WERI-Rb-1 (cell line): ENCODE data around the gene PPP2R3B.
A peak's percentile ranks its signal among the peaks of the same experiment; 100 is the strongest.

Experiments
- DNase-seq: peaks from one replicate; pipeline ENCODE4 v3.0.0-alpha.2; 2020
- H3K27ac ChIP-seq: fragments of 250-450 bp; sonication (Bioruptor Pico); 2 replicates; pipeline ENCODE4 v1.5.1; 2020; ENCODE audit warnings: mild to moderate bottlenecking, moderate library complexity
- H3K27me3 ChIP-seq: fragments of 250-450 bp; sonication (Bioruptor Pico); 2 replicates; pipeline ENCODE4 v1.5.1; 2021; ENCODE audit warnings: mild to moderate bottlenecking, low read depth, moderate library complexity; ENCODE audit not compliant: insufficient read depth, severe bottlenecking
- H3K36me3 ChIP-seq: fragments of 250-450 bp; sonication (Bioruptor Pico); 2 replicates; pipeline ENCODE4 v1.5.1; 2020; ENCODE audit warnings: mild to moderate bottlenecking, moderate library complexity
- H3K4me3 ChIP-seq: 2 replicates; pipeline ENCODE4 v1.5.1; 2011; ENCODE audit warnings: low read depth, mild to moderate bottlenecking, control low read depth, low read length
- H3K9me3 ChIP-seq: fragments of 250-450 bp; sonication (Bioruptor Pico); 2 replicates; pipeline ENCODE4 v1.5.1; 2021; ENCODE audit warnings: mild to moderate bottlenecking, moderate library complexity; ENCODE audit not compliant: severe bottlenecking
- TF ChIP-seq, protein P1 (sequence below): IDR thresholded peaks from 2 replicates; pipeline ENCODE4 v1.5.1; 2011; ENCODE audit warnings: low read depth, mild to moderate bottlenecking, control low read depth, inconsistent platforms, low read length

Gene PPP2R3B

DNA sequence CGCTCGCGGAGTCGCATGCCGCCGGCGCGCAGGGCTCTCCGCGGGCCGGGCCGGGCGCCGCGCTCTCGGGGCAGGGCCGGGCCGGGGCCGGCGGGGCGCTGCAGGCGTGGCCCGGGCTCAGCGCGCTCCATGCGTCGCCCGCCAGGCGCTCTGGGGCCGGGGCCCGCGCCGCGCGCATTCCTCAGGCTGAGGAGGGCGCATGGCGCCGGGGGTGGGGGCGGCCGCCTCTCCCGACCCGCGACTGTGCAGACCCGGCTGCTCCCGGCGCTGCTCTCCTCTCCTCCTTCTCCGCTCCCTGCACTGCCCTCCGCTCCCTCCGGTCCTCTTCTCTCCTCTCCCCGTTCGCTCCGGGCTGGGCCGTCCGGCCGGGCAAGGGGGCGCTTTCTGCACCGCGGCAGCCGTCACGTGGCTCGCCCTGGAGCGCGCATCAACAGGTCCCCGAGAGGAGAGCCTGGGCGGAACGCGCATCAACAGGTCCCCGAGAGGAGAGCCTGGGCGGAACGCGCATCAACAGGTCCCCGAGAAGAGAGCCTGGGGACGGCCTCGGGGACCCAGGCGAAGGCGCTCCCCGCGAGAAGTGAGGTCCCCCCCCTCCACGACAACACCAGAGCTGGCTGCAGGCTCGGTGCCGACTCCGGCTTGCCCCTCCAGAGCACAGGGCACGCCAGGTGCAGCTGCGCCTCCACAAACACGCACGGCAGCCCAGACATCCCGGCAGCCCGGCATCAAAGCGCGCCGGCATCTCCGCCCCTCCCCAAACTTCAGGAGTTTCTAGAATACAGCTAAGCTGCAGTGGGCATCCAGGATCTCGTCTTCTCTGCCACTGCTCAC is 12.9 kb downstream of the PPP2R3B start:
- H3K9me3 ChIP-seq, result no peaks in the 10 kb centered on the region
- H3K27ac ChIP-seq, result no peak overlapping the region
- H3K36me3 ChIP-seq, result no peaks in the 10 kb centered on the region
- DNase-seq, result peak; percentile 66
- TF ChIP-seq, protein P1, sequence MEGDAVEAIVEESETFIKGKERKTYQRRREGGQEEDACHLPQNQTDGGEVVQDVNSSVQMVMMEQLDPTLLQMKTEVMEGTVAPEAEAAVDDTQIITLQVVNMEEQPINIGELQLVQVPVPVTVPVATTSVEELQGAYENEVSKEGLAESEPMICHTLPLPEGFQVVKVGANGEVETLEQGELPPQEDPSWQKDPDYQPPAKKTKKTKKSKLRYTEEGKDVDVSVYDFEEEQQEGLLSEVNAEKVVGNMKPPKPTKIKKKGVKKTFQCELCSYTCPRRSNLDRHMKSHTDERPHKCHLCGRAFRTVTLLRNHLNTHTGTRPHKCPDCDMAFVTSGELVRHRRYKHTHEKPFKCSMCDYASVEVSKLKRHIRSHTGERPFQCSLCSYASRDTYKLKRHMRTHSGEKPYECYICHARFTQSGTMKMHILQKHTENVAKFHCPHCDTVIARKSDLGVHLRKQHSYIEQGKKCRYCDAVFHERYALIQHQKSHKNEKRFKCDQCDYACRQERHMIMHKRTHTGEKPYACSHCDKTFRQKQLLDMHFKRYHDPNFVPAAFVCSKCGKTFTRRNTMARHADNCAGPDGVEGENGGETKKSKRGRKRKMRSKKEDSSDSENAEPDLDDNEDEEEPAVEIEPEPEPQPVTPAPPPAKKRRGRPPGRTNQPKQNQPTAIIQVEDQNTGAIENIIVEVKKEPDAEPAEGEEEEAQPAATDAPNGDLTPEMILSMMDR, result 0 out of 2 replicates have a peak, but pooled peaks have one; percentile 1
- peaks cover 16% of the 10 kb centered on the region for H3K27me3 ChIP-seq
- H3K4me3 ChIP-seq, result peak overlapping the region; percentile 47

DNA sequence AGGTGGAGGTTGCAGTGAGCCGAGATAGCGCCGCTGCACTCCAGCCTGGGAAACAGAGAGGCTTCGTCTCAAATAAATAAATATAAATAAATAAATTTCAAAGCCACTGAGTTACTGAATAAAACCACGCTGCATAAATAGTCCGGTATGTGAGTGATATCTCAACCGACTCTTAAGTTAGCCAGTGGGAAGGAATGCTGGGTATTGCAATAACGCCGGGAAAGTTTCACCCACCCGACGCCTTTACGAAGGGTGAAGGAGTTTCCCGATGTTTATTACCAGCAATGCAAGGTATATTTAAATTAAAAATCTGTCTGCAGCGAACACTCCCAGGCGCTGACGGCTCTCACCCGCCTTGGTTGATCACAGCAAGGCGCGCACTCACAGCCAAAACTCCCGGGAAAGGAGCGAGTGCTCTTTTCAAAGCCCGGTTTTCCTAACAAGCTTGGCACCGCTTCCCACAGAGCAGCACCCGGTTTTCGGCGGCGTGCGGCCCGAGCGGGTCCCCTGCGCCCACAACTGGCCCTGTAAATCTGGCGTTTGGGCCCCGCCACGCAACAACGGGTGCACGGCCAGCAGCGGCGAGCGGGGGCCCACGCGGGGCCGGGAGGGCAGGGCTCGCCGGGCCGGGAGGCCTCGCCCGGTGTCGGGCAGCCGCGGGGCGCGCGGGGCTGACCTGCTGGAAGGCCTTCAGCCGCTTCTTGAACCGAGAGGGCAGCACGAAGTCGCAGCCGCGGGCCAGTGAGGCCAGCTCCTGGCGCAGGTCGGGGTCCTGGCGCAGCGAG is 13.7 kb downstream of the PPP2R3B start:
- Histone ChIP-seq H3K27ac (no peak overlapping the region), H3K9me3 (no peaks in the 10 kb centered on the region), H3K4me3 (no peak overlapping the region), H3K27me3 (peaks cover 16% of the 10 kb centered on the region), H3K36me3 (no peaks in the 10 kb centered on the region)
- no peak for DNase-seq
- TF ChIP-seq, protein P1, result no peak

DNA sequence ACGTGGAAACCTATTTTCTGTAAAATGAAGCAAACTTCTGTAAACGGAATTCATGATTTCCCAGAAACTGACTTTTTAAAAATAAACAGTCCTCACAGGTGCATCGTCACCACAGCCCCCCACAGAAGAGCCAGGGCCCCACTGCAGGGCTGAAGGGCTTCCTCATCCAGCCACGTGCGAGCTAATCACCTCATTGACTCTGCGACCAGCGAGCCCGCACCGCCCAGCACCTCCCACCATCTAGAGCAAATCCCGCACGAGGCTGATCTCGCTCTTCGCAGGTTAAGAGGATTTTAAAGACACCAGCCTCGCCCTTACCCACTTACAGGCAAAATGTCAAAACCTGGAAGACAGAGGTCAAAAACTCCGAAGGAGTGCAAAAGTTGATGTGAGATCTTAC is 14.8 kb downstream of the PPP2R3B start:
- TF ChIP-seq, protein P1, result no peak
- Histone ChIP-seq H3K4me3 (no peak overlapping the region), H3K27ac (no peak overlapping the region), H3K27me3 (peaks cover 16% of the 10 kb centered on the region), H3K9me3 (no peaks in the 10 kb centered on the region), H3K36me3 (no peaks in the 10 kb centered on the region)
- peak; percentile 71 for DNase-seq

DNA sequence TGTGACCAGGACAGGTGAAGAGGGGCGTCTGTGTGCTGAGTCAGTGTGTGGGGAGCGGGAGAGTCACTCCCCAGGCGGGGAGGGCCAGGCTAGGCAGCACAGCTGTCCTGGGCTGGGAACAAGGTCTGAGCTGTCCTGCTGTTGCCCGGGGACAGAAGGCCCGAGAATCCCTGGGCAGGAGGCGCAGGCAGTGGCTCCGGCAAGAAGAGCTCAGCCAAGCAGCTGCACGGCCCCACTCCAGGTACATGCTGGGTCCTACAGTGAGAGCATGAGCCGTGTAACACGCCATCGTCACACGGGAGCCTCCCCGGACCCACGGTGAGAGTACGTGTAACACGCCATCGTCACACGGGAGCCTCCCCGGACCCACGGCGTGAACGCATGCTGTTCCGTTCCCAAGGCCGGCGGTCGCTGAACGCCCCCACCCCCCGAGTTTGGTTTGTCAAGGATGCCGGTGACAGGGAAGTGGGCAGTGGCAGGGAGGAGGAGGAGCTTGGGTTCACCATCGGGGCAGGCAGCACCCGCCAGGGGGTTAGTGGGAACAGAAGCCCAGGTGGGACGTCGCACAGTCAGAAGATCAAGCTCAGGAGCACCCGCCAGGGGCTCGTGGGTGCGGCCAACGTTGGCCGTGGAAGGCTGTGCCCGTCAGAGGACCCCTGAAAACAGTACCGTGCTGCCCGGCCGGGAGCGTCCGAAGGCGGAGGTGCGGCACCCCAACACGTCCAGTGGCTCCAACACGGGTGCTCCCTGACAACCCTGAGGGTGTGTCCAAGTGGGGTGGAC is 15.6 kb downstream of the PPP2R3B start:
- H3K9me3 ChIP-seq, result no peaks in the 10 kb centered on the region
- no peaks in the 10 kb centered on the region for H3K36me3 ChIP-seq
- TF ChIP-seq, protein P1, result no peak
- DNase-seq, result no peak
- H3K27ac ChIP-seq, result no peak overlapping the region
- peaks cover 16% of the 10 kb centered on the region for H3K27me3 ChIP-seq
- H3K4me3 ChIP-seq, result no peak overlapping the region

DNA sequence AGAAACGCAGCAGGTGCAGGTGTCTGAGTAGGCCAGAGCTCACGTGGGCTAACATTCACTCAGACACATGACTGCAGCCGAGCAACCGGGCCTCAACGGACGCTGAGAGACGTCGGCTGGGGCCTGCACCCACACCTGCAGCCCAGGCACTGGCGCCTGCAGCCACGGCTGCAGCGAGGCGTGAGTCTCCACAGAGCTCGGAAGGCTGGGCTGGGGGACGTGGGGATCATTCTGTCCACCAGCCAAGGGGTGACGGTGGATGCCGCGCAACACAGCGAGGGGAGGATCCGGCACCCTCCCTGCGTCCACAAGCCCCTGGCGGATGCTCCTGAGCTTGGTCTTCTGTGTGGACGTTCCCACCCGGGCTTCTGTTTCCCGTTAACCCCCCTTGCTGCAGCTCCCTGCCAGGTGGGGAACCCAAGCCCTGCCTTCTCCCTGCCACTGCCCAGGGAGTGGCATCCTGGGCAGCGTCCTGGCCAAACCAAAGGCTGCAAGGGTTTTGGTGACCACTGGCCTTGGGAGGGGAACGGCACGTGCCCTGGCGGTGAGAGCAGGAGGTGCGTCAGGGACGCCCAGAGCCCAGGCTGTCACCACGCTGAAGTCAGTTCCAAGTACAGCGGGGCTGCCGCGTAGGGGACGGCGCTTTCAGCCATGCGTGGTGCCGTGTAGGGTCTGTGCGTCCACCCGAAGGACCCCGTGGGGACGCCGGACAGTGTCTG is 16.3 kb downstream of the PPP2R3B start:
- H3K36me3 ChIP-seq, result no peaks in the 10 kb centered on the region
- DNase-seq, result no peak
- no peaks in the 10 kb centered on the region for H3K9me3 ChIP-seq
- no peak overlapping the region for H3K27ac ChIP-seq
- H3K4me3 ChIP-seq, result no peak overlapping the region
- TF ChIP-seq, protein P1, result no peak
- H3K27me3 ChIP-seq, result peaks cover 16% of the 10 kb centered on the region
